ENCODE results near the gene EMC8. TPM values are rescaled to one million over a fixed set of nuclear protein-coding genes. Genes with fewer than 3 reads are reported as not detected.

The EMC8 gene
- total RNA-seq, 2 donors from 2014 or later = 30.2 to 38.8 TPM

DNA sequence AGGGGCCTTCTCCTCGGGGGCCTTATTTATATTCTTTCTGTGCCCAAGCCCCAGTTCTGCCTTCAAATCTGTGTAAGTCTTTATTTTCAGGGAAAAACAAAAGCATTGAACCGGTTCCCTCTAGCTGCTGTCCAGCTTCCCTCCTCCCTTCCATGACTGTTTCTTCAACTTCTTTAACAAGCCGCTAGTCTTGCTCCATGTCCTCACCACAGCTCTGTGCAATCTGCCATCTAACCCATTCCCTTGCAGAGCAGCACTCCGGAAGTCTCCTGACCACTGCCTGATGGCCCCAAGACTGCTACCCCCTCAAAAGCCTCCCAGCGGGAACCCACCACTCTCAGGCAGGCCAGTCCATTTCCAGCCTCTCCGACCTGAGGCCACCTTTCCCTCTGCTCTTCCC lies 16.9 kb downstream of the EMC8 start:
- DNase-seq (ENCODE audit: low spot score) = no peak
- H3K9me3 ChIP-seq = no peaks in the 10 kb centered on the region
- intact Hi-C loops (cut with DNase I) = no loop called here
- H3K27ac ChIP-seq = no peak overlapping the region
- H3K4me1 ChIP-seq (replicated peaks) = peaks cover 5% of the 10 kb centered on the region
- 69% methylated on average over 6 of the region's 6 CpGs for WGBS
- no peaks in the 10 kb centered on the region for H3K36me3 ChIP-seq
- H3K27me3 ChIP-seq (replicated peaks; ENCODE audit: insufficient read depth) = no peaks in the 10 kb centered on the region
- no peak overlapping the region for H3K4me3 ChIP-seq
- no peak for TF ChIP-seq POLR2AphosphoS5 (IDR thresholded peaks at IDR 0.05)
- TF ChIP-seq, protein P1, sequence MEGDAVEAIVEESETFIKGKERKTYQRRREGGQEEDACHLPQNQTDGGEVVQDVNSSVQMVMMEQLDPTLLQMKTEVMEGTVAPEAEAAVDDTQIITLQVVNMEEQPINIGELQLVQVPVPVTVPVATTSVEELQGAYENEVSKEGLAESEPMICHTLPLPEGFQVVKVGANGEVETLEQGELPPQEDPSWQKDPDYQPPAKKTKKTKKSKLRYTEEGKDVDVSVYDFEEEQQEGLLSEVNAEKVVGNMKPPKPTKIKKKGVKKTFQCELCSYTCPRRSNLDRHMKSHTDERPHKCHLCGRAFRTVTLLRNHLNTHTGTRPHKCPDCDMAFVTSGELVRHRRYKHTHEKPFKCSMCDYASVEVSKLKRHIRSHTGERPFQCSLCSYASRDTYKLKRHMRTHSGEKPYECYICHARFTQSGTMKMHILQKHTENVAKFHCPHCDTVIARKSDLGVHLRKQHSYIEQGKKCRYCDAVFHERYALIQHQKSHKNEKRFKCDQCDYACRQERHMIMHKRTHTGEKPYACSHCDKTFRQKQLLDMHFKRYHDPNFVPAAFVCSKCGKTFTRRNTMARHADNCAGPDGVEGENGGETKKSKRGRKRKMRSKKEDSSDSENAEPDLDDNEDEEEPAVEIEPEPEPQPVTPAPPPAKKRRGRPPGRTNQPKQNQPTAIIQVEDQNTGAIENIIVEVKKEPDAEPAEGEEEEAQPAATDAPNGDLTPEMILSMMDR (IDR thresholded peaks at IDR 0.05) = no peak
- TF ChIP-seq POLR2A (IDR thresholded peaks at IDR 0.05) = no peak

DNA sequence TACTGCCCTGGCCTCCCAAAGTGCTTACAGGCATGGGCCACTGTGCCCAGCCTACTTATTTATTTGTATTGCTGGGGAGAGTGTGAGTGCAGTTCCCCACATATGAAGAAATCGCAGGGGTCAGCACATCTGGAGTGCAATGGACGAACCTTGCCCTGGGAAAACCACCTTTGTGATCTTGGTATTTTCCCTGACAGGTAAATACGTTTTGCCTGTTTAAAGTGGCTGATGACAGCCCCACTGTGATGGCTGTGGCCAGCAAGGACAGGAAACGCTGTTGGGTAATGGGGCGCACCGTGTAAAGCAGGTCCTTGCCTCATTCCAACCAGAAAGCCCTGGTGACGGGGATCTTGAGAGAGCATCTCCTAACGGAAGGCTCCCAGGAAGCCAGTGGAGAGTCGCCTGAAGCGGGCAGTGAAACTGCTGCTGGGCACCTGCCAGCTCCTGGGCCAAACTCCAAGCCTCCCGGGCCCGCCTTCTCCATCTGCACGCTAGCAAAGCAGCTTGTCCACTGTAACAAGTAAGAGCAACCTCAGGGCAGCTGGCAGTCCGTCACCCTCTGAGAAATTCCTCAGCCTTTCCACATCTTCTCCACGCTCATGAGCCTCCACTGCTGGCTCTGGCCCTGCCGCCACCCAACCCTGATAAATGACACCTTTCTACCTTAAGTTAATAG lies 17.5 kb downstream of the EMC8 start:
- Histone ChIP-seq H3K27ac (peak overlapping the region in 1 of 2 donors; percentile 44), H3K4me3 (no peak overlapping the region), H3K36me3 (no peaks in the 10 kb centered on the region), H3K27me3 (replicated peaks; ENCODE audit: insufficient read depth) (no peaks in the 10 kb centered on the region), H3K9me3 (no peaks in the 10 kb centered on the region), H3K4me1 (replicated peaks) (peaks cover 5% of the 10 kb centered on the region)
- intact Hi-C loops (cut with DNase I) = no loop called here
- peak; percentile 80 for DNase-seq (ENCODE audit: low spot score)
- TF ChIP-seq POLR2A (IDR thresholded peaks at IDR 0.05) (no peak), POLR2AphosphoS5 (IDR thresholded peaks at IDR 0.05) (peak; percentile 59)
- WGBS = 39% methylated on average over 16 of the region's 16 CpGs

DNA sequence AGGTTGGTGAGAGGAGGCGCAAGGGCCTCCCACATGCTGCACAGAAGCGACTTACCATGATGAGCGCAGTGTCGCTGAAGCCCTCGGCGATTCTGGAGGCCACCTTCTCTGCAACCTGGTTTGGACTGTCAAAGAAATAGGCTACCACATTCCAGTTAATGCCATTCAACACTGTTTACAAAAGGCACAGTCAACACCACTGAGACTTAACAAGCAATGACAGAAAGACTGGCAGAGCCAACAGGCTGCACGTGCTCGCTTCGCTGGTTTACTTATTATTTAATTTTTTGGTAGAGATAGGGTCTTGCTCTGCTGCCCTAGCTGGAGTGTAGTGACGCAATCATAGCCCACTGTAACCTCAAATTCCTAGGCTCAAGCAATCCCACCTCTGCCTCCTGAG lies 18.2 kb downstream of the EMC8 start:
- TF ChIP-seq, protein P1 (IDR thresholded peaks at IDR 0.05) = no peak
- TF ChIP-seq POLR2A (IDR thresholded peaks at IDR 0.05) = no peak
- peak; percentile 69 for TF ChIP-seq POLR2AphosphoS5 (IDR thresholded peaks at IDR 0.05)
- H3K4me3 ChIP-seq = no peak overlapping the region
- intact Hi-C loops (cut with DNase I) = no loop called here
- H3K27ac ChIP-seq = peak overlapping the region in 1 of 2 donors; percentile 44
- H3K27me3 ChIP-seq (replicated peaks; ENCODE audit: insufficient read depth) = no peaks in the 10 kb centered on the region
- peak; percentile 49 for DNase-seq (ENCODE audit: low spot score)
- 80% methylated on average over 10 of the region's 10 CpGs for WGBS
- no peaks in the 10 kb centered on the region for H3K9me3 ChIP-seq
- H3K4me1 ChIP-seq (replicated peaks) = peaks cover 5% of the 10 kb centered on the region
- H3K36me3 ChIP-seq = no peaks in the 10 kb centered on the region

DNA sequence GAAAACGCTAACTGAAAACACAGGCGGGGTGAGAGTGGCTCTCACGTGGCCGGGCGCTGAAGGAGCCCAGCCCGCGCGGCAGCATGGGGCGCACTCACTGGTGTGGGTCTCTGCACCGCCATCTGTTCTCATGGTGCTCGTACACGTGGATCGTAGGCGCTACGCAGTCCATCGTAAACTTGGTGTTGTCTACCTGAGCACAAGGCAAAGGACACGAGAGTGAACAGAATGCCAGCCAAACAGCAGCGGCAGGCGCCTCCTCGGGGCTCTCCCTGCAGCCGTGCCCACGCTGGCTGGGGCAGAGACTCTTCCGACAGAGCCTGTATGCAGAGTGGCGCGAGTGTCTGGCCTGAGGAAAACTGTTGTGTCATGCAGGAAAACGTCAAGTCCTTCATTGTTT lies 19.1 kb downstream of the EMC8 start:
- H3K4me1 ChIP-seq (replicated peaks) = peaks cover 5% of the 10 kb centered on the region
- H3K27ac ChIP-seq = no peak overlapping the region
- no peaks in the 10 kb centered on the region for H3K36me3 ChIP-seq
- intact Hi-C loops (cut with DNase I) = no loop called here
- WGBS = 88% methylated on average over 26 of the region's 26 CpGs
- TF ChIP-seq POLR2AphosphoS5 (IDR thresholded peaks at IDR 0.05) (no peak), POLR2A (IDR thresholded peaks at IDR 0.05) (no peak)
- TF ChIP-seq, protein P1 (IDR thresholded peaks at IDR 0.05) = no peak
- no peak overlapping the region for H3K4me3 ChIP-seq
- H3K9me3 ChIP-seq = no peaks in the 10 kb centered on the region
- no peaks in the 10 kb centered on the region for H3K27me3 ChIP-seq (replicated peaks; ENCODE audit: insufficient read depth)
- no peak for DNase-seq (ENCODE audit: low spot score)

DNA sequence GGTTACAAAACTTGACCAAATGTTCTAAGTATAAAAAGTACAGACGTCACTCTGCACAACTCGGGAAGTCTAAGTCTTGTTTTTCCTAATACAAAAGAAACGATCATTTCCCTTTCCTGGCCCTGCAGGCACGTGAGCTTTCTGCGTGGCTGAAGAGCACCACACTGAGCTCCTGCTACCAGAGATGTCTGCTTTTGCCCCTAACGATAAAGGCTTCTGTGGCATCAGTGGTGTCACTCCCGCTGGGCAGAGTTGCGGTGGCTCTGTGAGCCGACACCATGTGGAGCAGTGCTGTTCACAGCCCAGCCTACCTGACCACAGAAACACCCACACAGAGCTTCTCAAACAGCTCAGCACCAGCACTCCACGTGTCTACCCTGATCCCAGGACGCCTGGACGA lies 20.5 kb downstream of the EMC8 start:
- Histone ChIP-seq H3K27me3 (replicated peaks; ENCODE audit: insufficient read depth) (no peaks in the 10 kb centered on the region), H3K4me1 (replicated peaks) (peaks cover 5% of the 10 kb centered on the region), H3K4me3 (no peak overlapping the region), H3K36me3 (no peaks in the 10 kb centered on the region), H3K27ac (no peak overlapping the region), H3K9me3 (no peaks in the 10 kb centered on the region)
- TF ChIP-seq POLR2AphosphoS5 (IDR thresholded peaks at IDR 0.05) = no peak
- TF ChIP-seq, protein P1 (IDR thresholded peaks at IDR 0.05) = no peak
- no peak for TF ChIP-seq POLR2A (IDR thresholded peaks at IDR 0.05)
- intact Hi-C loops (cut with DNase I) = no loop called here
- 85% methylated on average over 12 of the region's 12 CpGs for WGBS
- DNase-seq (ENCODE audit: low spot score) = no peak
